Fibroblast of lung (primary cell): ENCODE measurements around the gene TGM2. TPM values are rescaled to one million over a fixed set of nuclear protein-coding genes. Genes with fewer than 3 reads are reported as not detected.
A peak's percentile ranks its signal among the peaks of the same experiment; 100 is the strongest.

ENCODE experiments used
- DNase-seq, 2 donors: peaks; one replicate each; pipeline versions ENCODE4 v3.0.0 to v3.0.0-alpha.2; 2010; ENCODE audit warnings: low read depth in 2 of 2
- H2AFZ ChIP-seq: 2 replicates; pipeline ENCODE4 v1.5.1; 2012; ENCODE audit warnings: low read length, control low read depth, inconsistent platforms
- H3K27ac ChIP-seq: 2 replicates; pipeline ENCODE4 v1.5.1; 2011; ENCODE audit warnings: low read length, control low read depth; ENCODE audit not compliant: insufficient read depth
- H3K27me3 ChIP-seq: 2 replicates; pipeline ENCODE4 v1.5.1; 2011; ENCODE audit warnings: mild to moderate bottlenecking, low read length; ENCODE audit not compliant: control insufficient read depth, insufficient read depth
- H3K36me3 ChIP-seq: 2 replicates; pipeline ENCODE4 v1.5.1; 2011; ENCODE audit warnings: low read length; ENCODE audit not compliant: control insufficient read depth, insufficient read depth
- H3K4me1 ChIP-seq: 2 replicates; pipeline ENCODE4 v1.5.1; 2011; ENCODE audit warnings: low read length; ENCODE audit not compliant: control insufficient read depth, insufficient read depth; ENCODE audit errors: extremely low read depth
- H3K4me2 ChIP-seq: 2 replicates; pipeline ENCODE4 v1.5.1; 2011; ENCODE audit warnings: low read length, control low read depth; ENCODE audit not compliant: insufficient read depth; ENCODE audit errors: extremely low read depth
- H3K4me3 ChIP-seq, 4 experiments: fragments of 200-600 bp in 1 of 4; sonication (generic) in 1 of 4; replicated peaks in 1 of 4; 2 replicates each; pipeline ENCODE4 v1.5.1; 2011 to 2016; ENCODE audit warnings: low read length in 4 of 4, low read depth in 3 of 4, mild to moderate bottlenecking in 3 of 4, control low read depth in 2 of 4, inconsistent platforms in 1 of 4, mixed read lengths in 1 of 4; ENCODE audit not compliant: insufficient read depth in 1 of 4; ENCODE audit errors: control extremely low read depth in 1 of 4
- H3K79me2 ChIP-seq: 2 replicates; pipeline ENCODE4 v1.5.1; 2012; ENCODE audit warnings: mild to moderate bottlenecking, low read length, inconsistent platforms; ENCODE audit not compliant: control insufficient read depth, insufficient read depth
- H3K9ac ChIP-seq: 2 replicates; pipeline ENCODE4 v1.5.1; 2011; ENCODE audit warnings: mild to moderate bottlenecking, low read length, control low read depth; ENCODE audit not compliant: insufficient read depth
- H3K9me3 ChIP-seq: 2 replicates; pipeline ENCODE4 v1.5.1; 2012; ENCODE audit warnings: low read depth, low read length; ENCODE audit not compliant: control insufficient read depth, insufficient read depth
- H4K20me1 ChIP-seq: 2 replicates; pipeline ENCODE4 v1.5.1; 2011; ENCODE audit warnings: low read length; ENCODE audit not compliant: control insufficient read depth, insufficient read depth; ENCODE audit errors: extremely low read depth
- CTCF ChIP-seq, 2 donors: IDR thresholded peaks in 1 of 2; conservative IDR thresholded peaks in 1 of 2; 1 replicate in 1 of 2; 2 replicates in 1 of 2; pipeline ENCODE4 v1.5.1; 2011 to 2012; ENCODE audit warnings: low read length in 2 of 2, control low read depth in 1 of 2, inconsistent platforms in 1 of 2, low read depth in 1 of 2, mild to moderate bottlenecking in 1 of 2
- EZH2 ChIP-seq: IDR thresholded peaks from 2 replicates; pipeline ENCODE4 v1.5.1; 2012; ENCODE audit warnings: low read length, control low read depth, mild to moderate bottlenecking; ENCODE audit errors: missing control alignments
- polyA plus RNA-seq, 2 donors: library from polyadenylated mRNA; depleted of rRNA in 1 of 2; stranded (reverse) in 1 of 2; unstranded in 1 of 2; fragments of >200 nt; gene quantifications; 2 replicates each; pipeline ENCODE4 v1.2.1, GENCODE V29; 2011 to 2012; ENCODE audit warnings: missing spikeins in 1 of 2
- total RNA-seq: library from RNA; depleted of rRNA; stranded (reverse); fragments of >200 nt; gene quantifications from 2 replicates; pipeline ENCODE4 v1.2.1, GENCODE V29; 2014

TGM2 gene
- total and polyA plus RNA-seq, 2 donors (not counting 1 experiment from before 2014, with no cell fraction given) = 103 to 238 TPM

- Histone ChIP-seq H3K27ac (no peak overlapping the region), H3K4me1 (peaks cover 20% of the 10 kb centered on the region), H3K9ac (no peak overlapping the region), H2AFZ (no peak overlapping the region), H3K9me3 (no peaks in the 10 kb centered on the region), H3K4me3 (no peak overlapping the region), H3K4me2 (no peak overlapping the region), H4K20me1 (no peaks in the 10 kb centered on the region), H3K79me2 (no peaks in the 10 kb centered on the region), H3K36me3 (peaks cover 16% of the 10 kb centered on the region), H3K27me3 (no peaks in the 10 kb centered on the region)
- TF ChIP-seq CTCF (conservative IDR thresholded peaks at IDR 0.05 in 1 of 2, IDR thresholded peaks at IDR 0.05 in 1 of 2; ENCODE audit: low read depth in 1 of 2, low read length in 2 of 2) = no peak
- TF ChIP-seq EZH2 = no peak
- DNase-seq = no peak
Observed at GRCh38 chr20:38146156-38146555, 18.9 kb downstream of the TGM2 start.

DNA sequence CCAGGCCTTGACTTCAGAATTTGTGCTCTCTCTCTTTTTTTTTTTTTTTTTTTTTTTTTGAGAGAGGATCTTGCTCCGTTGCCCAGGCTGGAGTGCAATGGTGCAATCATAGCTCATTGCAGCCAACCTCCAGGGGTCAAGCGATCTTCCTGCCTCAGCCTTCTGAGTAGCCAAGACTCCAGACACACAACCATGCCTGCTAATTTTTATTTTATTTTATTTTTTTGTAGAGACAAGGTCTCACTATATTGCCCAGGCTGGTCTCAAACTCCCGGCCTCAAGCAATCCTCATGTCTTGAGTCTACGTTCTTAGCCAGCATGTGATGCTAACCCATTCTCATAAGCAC, 19.4 kb downstream of the TGM2 start:
- Histone ChIP-seq H3K4me1 (peaks cover 20% of the 10 kb centered on the region), H3K27ac (no peak overlapping the region)

DNA sequence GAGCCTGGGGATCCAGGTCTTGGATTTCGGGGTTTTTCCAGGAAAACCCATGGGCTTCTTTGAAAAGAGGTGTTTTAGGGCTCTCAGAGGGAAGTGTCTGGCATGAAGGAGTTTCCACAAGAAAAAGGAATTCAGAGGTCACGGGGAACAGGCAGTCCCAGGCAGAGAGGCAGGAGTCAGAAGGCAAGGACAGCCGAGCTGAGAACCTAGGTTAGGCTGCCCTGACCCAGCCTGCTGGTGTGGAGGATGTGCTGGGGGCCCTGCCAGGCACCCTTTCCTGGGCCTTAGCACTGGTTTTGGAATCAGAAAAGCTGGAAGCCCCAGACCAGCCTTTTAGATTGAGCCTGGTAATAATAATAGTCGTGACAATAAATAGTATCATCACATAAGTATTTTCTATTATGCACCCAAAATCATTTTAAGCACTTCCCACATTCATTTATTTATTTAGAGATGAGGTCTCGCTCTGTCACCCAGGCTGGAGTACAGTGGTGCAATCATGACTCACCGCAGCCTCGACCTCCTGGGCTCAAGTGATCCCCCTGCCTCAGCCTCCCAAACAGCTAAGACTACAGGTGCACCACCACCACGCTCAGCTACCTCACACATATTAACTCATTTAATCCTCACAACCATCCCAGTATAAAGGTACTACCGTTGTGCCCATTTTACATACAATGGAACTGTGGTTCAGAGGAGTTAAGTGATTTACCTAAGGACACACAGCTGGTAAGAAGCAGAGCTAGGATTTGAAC, 19.9 kb downstream of the TGM2 start:
- Histone ChIP-seq H3K27ac (peak overlapping the region; percentile 76), H3K4me1 (peaks cover 20% of the 10 kb centered on the region), H3K4me2 (no peak overlapping the region), H3K9ac (peak overlapping the region; percentile 10), H4K20me1 (no peaks in the 10 kb centered on the region), H3K4me3 (no peak overlapping the region), H3K36me3 (peaks cover 13% of the 10 kb centered on the region), H3K27me3 (no peaks in the 10 kb centered on the region), H2AFZ (no peak overlapping the region), H3K79me2 (no peaks in the 10 kb centered on the region), H3K9me3 (no peaks in the 10 kb centered on the region)
- no peak for TF ChIP-seq EZH2
- no peak for TF ChIP-seq CTCF (conservative IDR thresholded peaks at IDR 0.05 in 1 of 2, IDR thresholded peaks at IDR 0.05 in 1 of 2; ENCODE audit: low read depth in 1 of 2, low read length in 2 of 2)
- peak; percentile 71 to 82 for DNase-seq

More for the DNA sequence above, 19.4 kb downstream of the TGM2 start:
- peaks cover 15% of the 10 kb centered on the region for H3K36me3 ChIP-seq
- H3K4me2 ChIP-seq = no peak overlapping the region
- no peaks in the 10 kb centered on the region for H3K79me2 ChIP-seq
- H3K27me3 ChIP-seq = no peaks in the 10 kb centered on the region
- no peak for TF ChIP-seq EZH2
- no peak for TF ChIP-seq CTCF (conservative IDR thresholded peaks at IDR 0.05 in 1 of 2, IDR thresholded peaks at IDR 0.05 in 1 of 2; ENCODE audit: low read depth in 1 of 2, low read length in 2 of 2)
- no peak overlapping the region for H2AFZ ChIP-seq
- no peak overlapping the region for H3K4me3 ChIP-seq
- no peak overlapping the region for H3K9ac ChIP-seq
- no peak for DNase-seq
- H4K20me1 ChIP-seq = no peaks in the 10 kb centered on the region
- H3K9me3 ChIP-seq = no peaks in the 10 kb centered on the region
